ENCODE data around the gene DCD.

DCD gene

GRCh38 chr12:54631551-54631950, 16.6 kb downstream of the DCD start:
- no peak overlapping the region for H3K27ac ChIP-seq
- no peak for TF ChIP-seq CTCF (conservative IDR thresholded peaks at IDR 0.05)

GRCh38 chr12:54629925-54630324, 18.2 kb downstream of the DCD start:
- no peak for TF ChIP-seq CTCF (conservative IDR thresholded peaks at IDR 0.05)
- H3K27ac ChIP-seq, result no peak overlapping the region

- no peak overlapping the region for H3K27ac ChIP-seq
- no peak for TF ChIP-seq CTCF (conservative IDR thresholded peaks at IDR 0.05)
These were observed 19.8 kb downstream of the DCD start for GRCh38 chr12:54628186-54628846.

GRCh38 chr12:54627304-54627703, 20.9 kb downstream of the DCD start:
- TF ChIP-seq CTCF (conservative IDR thresholded peaks at IDR 0.05), result no peak
- H3K27ac ChIP-seq, result no peak overlapping the region

- no peak for TF ChIP-seq CTCF (conservative IDR thresholded peaks at IDR 0.05)
- H3K27ac ChIP-seq, result no peak overlapping the region
These were observed 22.6 kb downstream of the DCD start for GRCh38 chr12:54625598-54625997.

- H3K27ac ChIP-seq, result peak overlapping the region; percentile 14
- TF ChIP-seq CTCF (conservative IDR thresholded peaks at IDR 0.05), result no peak
These were observed 23.6 kb downstream of the DCD start for GRCh38 chr12:54624315-54625279.

- TF ChIP-seq CTCF (conservative IDR thresholded peaks at IDR 0.05), result peak; percentile 28; the same call in 1 of the 2 replicates
- H3K27ac ChIP-seq, result no peak overlapping the region; the same call in 1 of the 2 replicates
These were observed 25.5 kb downstream of the DCD start for GRCh38 chr12:54622463-54623183.
